SK-N-SH (cell line): ENCODE measurements around the gene FHDC1. TPM values are rescaled to one million over a fixed set of nuclear protein-coding genes. Genes with fewer than 3 reads are reported as not detected.
A peak's percentile ranks its signal among the peaks of the same experiment; 100 is the strongest.

Source experiments
- CTCF ChIA-PET: fragments of 300-600, 350-600 bp; formaldehyde crosslinking; extraction: SDS; loops from one replicate; lab custom pipeline; 2021; lab: Yijun Ruan, JAX
- POLR2A ChIA-PET: fragments of 350-600 bp; sonication (Branson Sonifier 250); formaldehyde crosslinking; extraction: SDS; loops from one replicate; lab custom pipeline; 2020; ENCODE audit warnings: antibody characterized with exemption, inconsistent platforms; lab: Yijun Ruan, JAX
- DNase-seq: peaks from one replicate; pipeline ENCODE4 v3.0.0; 2012
- H2AFZ ChIP-seq: fragments of 200-600 bp; sonication (generic); 2 replicates; pipeline ENCODE4 v1.8.1; 2016; ENCODE audit warnings: antibody characterized with exemption, mild to moderate bottlenecking, low read depth
- H3F3A ChIP-seq: fragments of 200-600 bp; sonication (generic); replicated peaks from 2 replicates; pipeline ENCODE3; 2016; ENCODE audit warnings: antibody characterized with exemption, mild to moderate bottlenecking; ENCODE audit not compliant: insufficient read depth
- H3K27ac ChIP-seq, 2 experiments: fragments of 200-500 bp in 1 of 2; fragments of 200-600 bp in 1 of 2; sonication (Bioruptor generic) in 1 of 2; sonication (generic), shearing (Covaris generic) in 1 of 2; 2 replicates each; pipeline versions ENCODE4 v1.5.1 to v1.6.1; 2014 to 2016; ENCODE audit warnings: low read depth in 2 of 2, inconsistent platforms in 1 of 2, low read length in 1 of 2, mild to moderate bottlenecking in 1 of 2, mixed read lengths in 1 of 2
- H3K27me3 ChIP-seq: fragments of 200-600 bp; sonication (generic), shearing (Covaris generic); 2 replicates; pipeline ENCODE4 v1.6.1; 2016; ENCODE audit warnings: mixed run types; ENCODE audit not compliant: insufficient read depth
- H3K36me3 ChIP-seq, 2 experiments: fragments of 200-500 bp in 1 of 2; fragments of 200-600 bp in 1 of 2; sonication (Bioruptor generic) in 1 of 2; sonication (generic) in 1 of 2; replicated peaks in 1 of 2; 2 replicates each; pipeline versions ENCODE3 to v1.5.1; 2014 to 2016; ENCODE audit warnings: low read length in 1 of 2, mild to moderate bottlenecking in 1 of 2; ENCODE audit not compliant: insufficient read depth in 2 of 2, control insufficient read depth in 1 of 2
- H3K4me1 ChIP-seq, 2 experiments: fragments of 200-500 bp in 1 of 2; fragments of 200-600 bp in 1 of 2; sonication (Bioruptor generic) in 1 of 2; sonication (generic), shearing (Covaris generic) in 1 of 2; 2 replicates each; pipeline versions ENCODE4 v1.5.1 to v1.6.1; 2014 to 2016; ENCODE audit warnings: low read depth in 1 of 2, low read length in 1 of 2, mixed run types in 1 of 2; ENCODE audit not compliant: insufficient read depth in 2 of 2, control insufficient read depth in 1 of 2
- H3K4me2 ChIP-seq: fragments of 200-600 bp; sonication (generic), shearing (Covaris generic); 2 replicates; pipeline ENCODE4 v1.6.1; 2017; ENCODE audit warnings: mixed run types
- H3K4me3 ChIP-seq, 2 experiments: fragments of 200-500 bp in 1 of 2; fragments of 200-600 bp in 1 of 2; sonication (Bioruptor generic) in 1 of 2; sonication (generic), shearing (Covaris generic) in 1 of 2; 2 replicates each; pipeline versions ENCODE4 v1.5.1 to v1.8.1; 2014 to 2016; ENCODE audit warnings: low read depth in 2 of 2, inconsistent platforms in 1 of 2, low read length in 1 of 2, mild to moderate bottlenecking in 1 of 2, mixed read lengths in 1 of 2, moderate library complexity in 1 of 2
- H3K79me2 ChIP-seq: fragments of 200-600 bp; sonication (generic); 2 replicates; pipeline ENCODE4 v1.8.1; 2017; ENCODE audit warnings: mild to moderate bottlenecking; ENCODE audit not compliant: insufficient read depth
- H3K9ac ChIP-seq: fragments of 200-600 bp; sonication (generic); 2 replicates; pipeline ENCODE4 v1.6.1; 2017; ENCODE audit warnings: mixed run types
- H3K9me2 ChIP-seq: fragments of 200-600 bp; sonication (generic); 2 replicates; pipeline ENCODE4 v1.6.1; 2017; ENCODE audit warnings: mixed run types
- H3K9me3 ChIP-seq: fragments of 200-600 bp; sonication (generic); 2 replicates; pipeline ENCODE4 v1.6.1; 2017; ENCODE audit warnings: mixed run types, mild to moderate bottlenecking, moderate library complexity
- H4K20me1 ChIP-seq: fragments of 200-600 bp; sonication (generic); 2 replicates; pipeline ENCODE4 v1.6.1; 2017; ENCODE audit warnings: mild to moderate bottlenecking, mixed run types; ENCODE audit not compliant: insufficient read depth
- CHD2 ChIP-seq: fragments of 150-350 bp; IDR thresholded peaks from 2 replicates; pipeline ENCODE4 v1.6.1; 2018; ENCODE audit warnings: low read length; ENCODE audit not compliant: partially characterized antibody
- EP300 ChIP-seq, 2 experiments: IDR thresholded peaks; 2 replicates each; pipeline versions ENCODE4 v1.4.0 to v1.6.1; 2012; ENCODE audit warnings: borderline replicate concordance in 1 of 2, low read depth in 1 of 2, low read length in 1 of 2
- EZH2phosphoT487 ChIP-seq: fragments of 200-600 bp; sonication (generic); IDR thresholded peaks from 2 replicates; pipeline ENCODE4 v1.6.1; 2017; ENCODE audit warnings: low read depth, mixed run types, mild to moderate bottlenecking, antibody characterized with exemption, moderate library complexity, borderline replicate concordance
- FOSL2 ChIP-seq: IDR thresholded peaks from 2 replicates; pipeline ENCODE4 v1.4.0; 2012; ENCODE audit warnings: low read depth, mild to moderate bottlenecking, moderate library complexity, borderline replicate concordance
- FOXJ3 ChIP-seq: sonication (generic); formaldehyde crosslinking; IDR thresholded peaks from 2 replicates; pipeline ENCODE4 v1.5.1; 2020; ENCODE audit warnings: mild to moderate bottlenecking, missing genetic modification reagents
- FOXM1 ChIP-seq: IDR thresholded peaks from 2 replicates; pipeline ENCODE4 v1.4.0; 2012; ENCODE audit warnings: low read depth, mild to moderate bottlenecking
- GATA2 ChIP-seq: sonication (generic); formaldehyde crosslinking; IDR thresholded peaks from 2 replicates; pipeline ENCODE4 v1.5.0; 2020; ENCODE audit warnings: mild to moderate bottlenecking, missing genetic modification reagents
- MEF2A ChIP-seq: IDR thresholded peaks from 2 replicates; pipeline ENCODE4 v1.4.0; 2012; ENCODE audit warnings: low read depth, borderline replicate concordance
- MXI1 ChIP-seq: IDR thresholded peaks from 2 replicates; pipeline ENCODE4 v1.6.1; 2012; ENCODE audit warnings: mild to moderate bottlenecking, low read depth, low read length, improper control_type of control experiment
- NFIC ChIP-seq: IDR thresholded peaks from 2 replicates; pipeline ENCODE4 v1.4.0; 2012; ENCODE audit warnings: borderline replicate concordance
- RAD21 ChIP-seq: IDR thresholded peaks from 2 replicates; pipeline ENCODE4 v1.6.1; 2012; ENCODE audit warnings: mild to moderate bottlenecking, low read length
- RCOR1 ChIP-seq: fragments of 150-350 bp; IDR thresholded peaks from 2 replicates; pipeline ENCODE4 v1.6.1; 2017; ENCODE audit warnings: antibody characterized with exemption, low read length
- RFX5 ChIP-seq: IDR thresholded peaks from 2 replicates; pipeline ENCODE4 v1.6.1; 2012; ENCODE audit warnings: mild to moderate bottlenecking, improper control_type of control experiment, low read length
- SIN3A ChIP-seq: IDR thresholded peaks from 2 replicates; pipeline ENCODE4 v1.6.1; 2012; ENCODE audit warnings: low read depth, mild to moderate bottlenecking, low read length, moderate library complexity, borderline replicate concordance
- SMC3 ChIP-seq: IDR thresholded peaks from 2 replicates; pipeline ENCODE4 v1.6.1; 2012; ENCODE audit warnings: low read depth, low read length, improper control_type of control experiment
- TAF1 ChIP-seq: IDR thresholded peaks from 2 replicates; pipeline ENCODE4 v1.6.1; 2012; ENCODE audit warnings: low read depth, mild to moderate bottlenecking, low read length, moderate library complexity, borderline replicate concordance
- TCF12 ChIP-seq: IDR thresholded peaks from 2 replicates; pipeline ENCODE4 v1.4.0; 2012
- WGBS: methylation state at CpG from one replicate; pipeline ENCODE4 v1.1.6; 2017; ENCODE audit warnings: low lambda C conversion rate; 5-methylcytosine and 5-hydroxymethylcytosine counted together
- polyA plus RNA-seq, 3 experiments: library from polyadenylated mRNA; depleted of rRNA; stranded (reverse); fragments of >200 nt; gene quantifications; 2 replicates each; pipeline ENCODE4 v1.2.3, GENCODE V29; 2012
- TF ChIP-seq, protein P1 (sequence below): IDR thresholded peaks from 2 replicates; pipeline ENCODE4 v1.4.0; 2012; ENCODE audit warnings: low read depth, borderline replicate concordance
- TF ChIP-seq, protein P2 (sequence below): fragments of 200-600 bp; sonication (generic); IDR thresholded peaks from 2 replicates; pipeline ENCODE4 v1.6.1; 2017; ENCODE audit warnings: antibody characterized with exemption, mild to moderate bottlenecking, moderate library complexity

The FHDC1 gene
- polyA plus RNA-seq, 1 of the 3 experiments (the other 2 are of a cell fraction): 0.02 TPM

DNA sequence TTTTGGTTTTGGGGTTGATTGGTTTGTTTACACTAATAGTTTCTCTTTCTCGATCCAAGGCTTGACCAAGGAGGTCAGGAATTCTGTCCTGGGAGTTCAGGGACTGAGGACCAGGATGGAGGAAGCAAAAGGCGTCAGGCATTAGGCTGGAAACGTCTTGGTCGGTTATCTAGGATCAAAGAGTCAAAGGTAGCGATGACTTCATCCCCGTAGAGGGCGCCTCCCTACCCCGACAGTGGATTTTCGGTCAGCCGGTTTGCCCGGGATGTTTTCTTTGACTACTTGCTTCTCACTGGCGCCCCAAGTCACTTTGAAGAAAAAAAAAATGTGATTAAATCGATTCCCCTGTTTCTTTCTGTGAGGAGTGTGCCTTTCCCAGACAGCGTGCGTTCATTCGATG is 980 bp upstream of the FHDC1 start:
- H3K27me3 ChIP-seq: peaks cover 34% of the 10 kb centered on the region
- H3K4me1 ChIP-seq: peaks cover 0 to 5% of the 10 kb centered on the region in 2 experiments; a peak in 1 of 4 replicates
- WGBS: 82% methylated on average over 16 of the region's 16 CpGs
- no peaks in the 10 kb centered on the region for H3F3A ChIP-seq
- H4K20me1 ChIP-seq: no peaks in the 10 kb centered on the region
- CTCF ChIA-PET: interaction anchor here (0.9 to 1.7 kb wide), 2 partner anchors 24 to 25 kb away, joined by 3 to 7 read pairs; no protein-coding TSS in a partner anchor
- H3K36me3 ChIP-seq: no peaks in the 10 kb centered on the region
- no peaks in the 10 kb centered on the region for H3K9me2 ChIP-seq
- no peak overlapping the region for H3K4me2 ChIP-seq
- DNase-seq: no peak
- H3K9ac ChIP-seq: no peak overlapping the region
- POLR2A ChIA-PET: interaction anchor here (0.6 kb wide), 1 partner anchor 345 kb away, joined by 5 read pairs; no protein-coding TSS in a partner anchor
- no peaks in the 10 kb centered on the region for H3K79me2 ChIP-seq
- no peak overlapping the region for H2AFZ ChIP-seq
- no peak for TF ChIP-seq FOXJ3 (CRISPR knock-in tag)
- TF ChIP-seq SMC3: no peak
- TF ChIP-seq RFX5: no peak
- TF ChIP-seq SIN3A: no peak
- TF ChIP-seq, protein P1, sequence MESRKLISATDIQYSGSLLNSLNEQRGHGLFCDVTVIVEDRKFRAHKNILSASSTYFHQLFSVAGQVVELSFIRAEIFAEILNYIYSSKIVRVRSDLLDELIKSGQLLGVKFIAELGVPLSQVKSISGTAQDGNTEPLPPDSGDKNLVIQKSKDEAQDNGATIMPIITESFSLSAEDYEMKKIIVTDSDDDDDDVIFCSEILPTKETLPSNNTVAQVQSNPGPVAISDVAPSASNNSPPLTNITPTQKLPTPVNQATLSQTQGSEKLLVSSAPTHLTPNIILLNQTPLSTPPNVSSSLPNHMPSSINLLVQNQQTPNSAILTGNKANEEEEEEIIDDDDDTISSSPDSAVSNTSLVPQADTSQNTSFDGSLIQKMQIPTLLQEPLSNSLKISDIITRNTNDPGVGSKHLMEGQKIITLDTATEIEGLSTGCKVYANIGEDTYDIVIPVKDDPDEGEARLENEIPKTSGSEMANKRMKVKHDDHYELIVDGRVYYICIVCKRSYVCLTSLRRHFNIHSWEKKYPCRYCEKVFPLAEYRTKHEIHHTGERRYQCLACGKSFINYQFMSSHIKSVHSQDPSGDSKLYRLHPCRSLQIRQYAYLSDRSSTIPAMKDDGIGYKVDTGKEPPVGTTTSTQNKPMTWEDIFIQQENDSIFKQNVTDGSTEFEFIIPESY: no peak
- TF ChIP-seq TCF12: no peak
- TF ChIP-seq RAD21: no peak
- TF ChIP-seq FOSL2: no peak
- no peak for TF ChIP-seq CHD2
- no peak for TF ChIP-seq MEF2A
- TF ChIP-seq FOXM1: no peak
- no peak for TF ChIP-seq RCOR1
- no peak overlapping the region for H3K4me3 ChIP-seq
- no peaks in the 10 kb centered on the region for H3K9me3 ChIP-seq
- H3K27ac ChIP-seq: no peak overlapping the region

DNA sequence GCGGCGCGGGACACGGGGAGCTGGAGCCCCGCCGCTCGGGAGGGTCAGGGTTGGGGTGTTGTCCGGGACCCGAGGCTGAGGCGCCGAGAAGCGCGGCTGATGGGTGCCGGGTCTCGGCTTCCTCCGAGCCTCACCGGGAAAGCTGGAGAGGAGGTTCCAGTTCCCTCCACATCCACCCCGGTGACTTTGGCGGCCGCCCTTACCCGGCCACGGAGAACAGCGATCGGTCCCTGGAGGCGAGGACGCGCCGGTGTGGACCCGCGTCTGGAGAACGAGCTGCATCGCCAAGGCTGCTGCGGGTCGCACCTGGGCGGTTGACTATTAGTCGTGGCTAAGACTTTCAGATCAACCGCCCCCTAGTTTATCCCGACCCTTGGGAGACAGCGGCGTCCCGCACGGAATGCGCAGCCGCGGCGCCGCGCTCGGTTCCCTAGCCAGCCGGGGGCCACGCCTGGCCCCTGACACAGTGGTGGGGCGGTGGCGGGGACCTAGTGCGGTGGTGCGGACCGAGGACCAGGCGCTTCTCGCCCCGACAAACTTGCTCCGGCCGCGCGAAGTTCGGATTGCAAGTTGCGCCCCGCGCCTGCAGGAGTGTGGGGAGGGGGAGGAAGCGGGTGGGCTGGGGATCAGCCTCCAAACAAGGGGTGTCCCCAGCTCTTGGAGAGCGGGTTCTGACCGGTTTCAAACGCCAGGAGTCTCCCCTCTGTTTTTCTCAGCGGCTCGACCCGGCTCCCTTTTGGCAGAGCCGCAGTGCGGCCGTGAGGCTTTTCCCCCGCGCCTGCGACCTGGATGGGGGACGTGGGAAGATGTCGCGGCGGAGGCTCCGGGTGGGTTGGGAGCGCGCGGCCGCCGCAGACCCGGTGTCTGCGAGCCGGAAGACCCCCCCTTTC is 568 bp downstream of the FHDC1 start:
- CTCF ChIA-PET: interaction anchor here (0.6 to 1.7 kb wide), 7 partner anchors 13 to 526 kb away, joined by 3 to 7 read pairs (median 3); no protein-coding TSS in a partner anchor
- no peak overlapping the region for H3K9ac ChIP-seq
- H3K36me3 ChIP-seq: no peaks in the 10 kb centered on the region
- no peaks in the 10 kb centered on the region for H3F3A ChIP-seq
- H3K9me2 ChIP-seq: no peaks in the 10 kb centered on the region
- 2% methylated on average over 34 of the region's 93 CpGs for WGBS
- H2AFZ ChIP-seq: peak overlapping the region; percentile 70; the same call in 1 of the 2 replicates
- no peak overlapping the region for H3K27ac ChIP-seq
- peaks cover 34% of the 10 kb centered on the region for H3K27me3 ChIP-seq
- H3K79me2 ChIP-seq: no peaks in the 10 kb centered on the region
- peaks cover 0 to 5% of the 10 kb centered on the region in 2 experiments; a peak in 1 of 4 replicates for H3K4me1 ChIP-seq
- H4K20me1 ChIP-seq: no peaks in the 10 kb centered on the region
- H3K9me3 ChIP-seq: no peaks in the 10 kb centered on the region
- H3K4me3 ChIP-seq: peak overlapping the region; percentile 55 to 63
- POLR2A ChIA-PET: no interaction called here
- DNase-seq: peak; percentile 81
- peak overlapping the region; percentile 90 for H3K4me2 ChIP-seq
- TF ChIP-seq RAD21 (no peak), FOSL2 (no peak), EZH2phosphoT487 (no peak; the same call in 1 of the 2 replicates), GATA2 (CRISPR knock-in tag) (no peak), TAF1 (no peak), EP300 (IDR thresholded peaks at IDR 0.05; ENCODE audit: borderline replicate concordance in 1 of 2, low read depth in 1 of 2, low read length in 1 of 2) (no peak), SMC3 (no peak), MXI1 (no peak), NFIC (no peak)
- TF ChIP-seq, protein P2, sequence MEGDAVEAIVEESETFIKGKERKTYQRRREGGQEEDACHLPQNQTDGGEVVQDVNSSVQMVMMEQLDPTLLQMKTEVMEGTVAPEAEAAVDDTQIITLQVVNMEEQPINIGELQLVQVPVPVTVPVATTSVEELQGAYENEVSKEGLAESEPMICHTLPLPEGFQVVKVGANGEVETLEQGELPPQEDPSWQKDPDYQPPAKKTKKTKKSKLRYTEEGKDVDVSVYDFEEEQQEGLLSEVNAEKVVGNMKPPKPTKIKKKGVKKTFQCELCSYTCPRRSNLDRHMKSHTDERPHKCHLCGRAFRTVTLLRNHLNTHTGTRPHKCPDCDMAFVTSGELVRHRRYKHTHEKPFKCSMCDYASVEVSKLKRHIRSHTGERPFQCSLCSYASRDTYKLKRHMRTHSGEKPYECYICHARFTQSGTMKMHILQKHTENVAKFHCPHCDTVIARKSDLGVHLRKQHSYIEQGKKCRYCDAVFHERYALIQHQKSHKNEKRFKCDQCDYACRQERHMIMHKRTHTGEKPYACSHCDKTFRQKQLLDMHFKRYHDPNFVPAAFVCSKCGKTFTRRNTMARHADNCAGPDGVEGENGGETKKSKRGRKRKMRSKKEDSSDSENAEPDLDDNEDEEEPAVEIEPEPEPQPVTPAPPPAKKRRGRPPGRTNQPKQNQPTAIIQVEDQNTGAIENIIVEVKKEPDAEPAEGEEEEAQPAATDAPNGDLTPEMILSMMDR: no peak
- TF ChIP-seq, protein P1: no peak
